GM19324 (cell line): ENCODE measurements around the gene POLR3A.

Experiments
- ATAC-seq: cut with Tn5 transposase; IDR thresholded peaks from one replicate; pipeline ENCODE4 v1.9.1; 2021; ENCODE audit warnings: mild to moderate bottlenecking, moderate library complexity; ENCODE audit not compliant: unreplicated experiment, low FRiP score

POLR3A gene

DNA sequence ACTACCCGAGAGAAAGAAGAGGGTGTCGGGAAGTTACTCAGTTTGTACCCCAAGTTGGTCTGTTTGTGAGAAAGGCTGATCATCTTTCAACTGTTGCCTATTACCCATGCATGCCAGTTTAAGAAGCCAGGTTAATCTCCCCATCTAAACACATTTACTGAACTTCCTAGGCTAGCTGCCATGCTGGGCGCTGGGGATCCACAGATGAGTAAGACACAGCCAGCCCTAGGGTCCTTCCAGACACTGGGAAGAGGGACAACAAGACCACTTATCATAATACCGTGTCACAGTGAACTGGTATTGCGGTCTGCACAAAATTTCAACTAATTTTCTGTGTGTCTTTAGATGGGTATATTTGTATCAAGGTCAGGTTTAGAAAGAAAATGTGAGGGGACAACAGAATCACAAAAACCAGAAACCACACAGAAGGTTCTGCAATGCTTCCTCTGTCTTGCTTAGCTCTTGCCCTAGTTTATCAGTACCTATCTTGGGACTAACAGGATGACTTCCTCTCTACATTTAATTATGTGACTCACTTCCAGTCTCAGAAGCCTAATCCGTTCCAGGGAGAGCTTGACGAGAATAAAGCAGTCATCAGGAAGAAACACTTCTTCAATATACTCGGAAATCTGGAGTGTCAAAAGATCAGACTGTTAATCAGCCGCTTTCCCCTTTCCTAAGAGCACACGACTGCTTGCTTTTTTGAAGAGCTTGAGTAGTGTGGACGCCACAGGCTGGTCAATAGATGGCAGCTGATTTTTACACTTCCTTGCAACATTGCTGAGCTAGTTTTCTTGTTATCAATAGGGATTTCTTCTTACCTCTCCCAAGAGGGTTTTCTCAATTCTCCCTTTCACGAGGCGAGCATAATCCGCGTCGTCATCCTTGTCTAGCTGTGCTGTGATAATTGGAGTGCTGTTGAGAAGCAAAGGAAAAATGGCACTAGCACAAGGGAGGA lies 45.7 kb downstream of the POLR3A start:
- ATAC-seq, result no peak

DNA sequence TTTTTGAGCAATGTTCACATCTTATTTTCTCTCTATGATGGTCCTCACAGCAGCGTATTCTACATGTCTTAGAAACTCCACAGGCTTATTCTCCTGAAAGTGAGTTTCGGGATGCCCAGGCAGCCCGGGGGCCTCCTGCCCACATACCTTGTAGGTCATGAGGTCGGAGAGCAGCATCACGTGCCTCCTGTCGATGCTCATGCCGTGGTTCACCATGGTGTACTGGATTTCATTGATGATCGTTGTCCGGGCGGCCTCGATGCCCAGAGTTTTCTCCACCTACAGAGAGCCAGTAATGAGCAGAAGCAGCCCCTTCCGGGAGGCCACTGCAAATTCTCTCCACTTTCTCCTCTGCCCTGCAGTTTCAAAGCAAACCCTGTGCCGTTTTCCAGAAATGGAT lies 48.0 kb downstream of the POLR3A start:
- no peak for ATAC-seq

DNA sequence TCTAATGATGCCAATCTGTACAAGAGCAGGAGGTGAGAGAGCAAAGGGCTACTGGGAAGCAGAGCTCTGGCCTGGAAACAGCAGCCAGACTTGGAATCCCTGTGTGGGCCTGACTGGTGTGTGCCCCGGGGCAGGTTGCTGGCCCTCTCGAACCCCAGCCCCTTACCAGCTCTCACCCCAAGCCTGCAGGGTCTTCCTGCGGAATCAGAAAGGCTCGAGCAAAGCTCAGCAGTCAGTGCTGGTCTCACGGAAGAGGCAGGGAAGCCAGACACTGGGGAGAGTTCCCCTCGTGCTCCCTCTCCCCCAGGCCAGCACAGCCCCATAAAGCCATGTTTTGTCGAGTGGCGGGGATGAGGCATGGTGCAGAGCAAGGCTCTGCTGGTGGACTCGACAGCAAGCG lies 50.1 kb downstream of the POLR3A start:
- ATAC-seq, result no peak

DNA sequence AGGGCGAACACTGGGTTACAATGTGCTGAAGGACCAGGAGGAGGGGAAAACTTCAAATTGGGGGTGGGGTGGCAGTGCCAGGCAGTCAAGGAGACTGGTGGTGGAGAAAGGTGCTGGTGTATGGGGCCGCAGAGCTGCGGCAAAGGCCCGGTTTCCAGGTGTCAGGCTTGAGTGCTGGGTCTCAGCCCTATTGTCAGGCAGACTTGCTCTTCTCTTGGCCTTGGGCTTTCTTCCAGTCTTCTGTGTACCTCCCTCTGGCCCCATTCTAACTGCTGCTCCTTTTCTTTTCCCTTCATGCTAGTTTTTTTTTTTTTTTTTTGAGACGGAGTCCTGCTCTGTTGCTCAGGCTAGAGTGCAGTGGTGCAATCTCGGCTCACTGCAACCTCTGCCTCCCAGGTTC lies 51.0 kb downstream of the POLR3A start:
- ATAC-seq, result no peak

DNA sequence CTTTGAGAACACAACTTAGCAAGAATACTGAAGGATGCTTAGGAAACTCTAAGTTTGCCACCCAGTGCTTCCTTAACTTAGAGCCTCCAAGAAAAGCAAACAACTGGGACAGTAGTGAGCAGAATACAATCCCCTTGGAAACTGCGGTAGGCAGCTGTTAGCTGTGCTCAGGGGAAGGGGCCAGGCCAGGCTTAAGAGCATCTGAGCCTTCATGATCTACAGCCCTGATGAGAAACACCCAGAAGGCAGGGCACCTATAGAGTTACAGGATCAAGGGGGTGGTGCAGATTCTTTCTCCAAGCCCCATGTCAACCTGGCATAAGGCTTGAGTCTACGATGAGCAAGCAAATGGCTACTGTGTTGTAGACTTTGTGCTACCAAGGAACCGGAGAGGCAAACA lies 51.4 kb downstream of the POLR3A start:
- ATAC-seq, result no peak

DNA sequence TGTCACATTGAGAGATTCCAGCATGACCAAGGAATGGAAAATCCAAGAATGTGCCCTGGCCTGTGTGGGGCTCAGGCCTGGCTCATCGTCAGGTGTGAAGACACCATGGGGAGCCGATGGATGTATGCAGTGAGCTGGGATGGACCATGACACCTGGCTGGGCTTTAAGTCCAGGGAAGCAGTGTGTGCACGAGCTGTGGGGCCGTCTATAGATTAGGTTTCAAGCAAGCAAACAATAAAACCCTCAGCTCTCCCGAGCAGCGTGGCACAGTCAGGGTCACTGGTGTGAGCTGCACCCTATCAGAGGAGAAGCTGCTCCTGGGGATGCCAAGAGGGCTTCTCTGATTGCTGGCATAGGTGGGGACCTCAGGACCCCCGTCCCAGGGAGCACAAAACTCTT lies 52.3 kb downstream of the POLR3A start:
- ATAC-seq, result no peak

DNA sequence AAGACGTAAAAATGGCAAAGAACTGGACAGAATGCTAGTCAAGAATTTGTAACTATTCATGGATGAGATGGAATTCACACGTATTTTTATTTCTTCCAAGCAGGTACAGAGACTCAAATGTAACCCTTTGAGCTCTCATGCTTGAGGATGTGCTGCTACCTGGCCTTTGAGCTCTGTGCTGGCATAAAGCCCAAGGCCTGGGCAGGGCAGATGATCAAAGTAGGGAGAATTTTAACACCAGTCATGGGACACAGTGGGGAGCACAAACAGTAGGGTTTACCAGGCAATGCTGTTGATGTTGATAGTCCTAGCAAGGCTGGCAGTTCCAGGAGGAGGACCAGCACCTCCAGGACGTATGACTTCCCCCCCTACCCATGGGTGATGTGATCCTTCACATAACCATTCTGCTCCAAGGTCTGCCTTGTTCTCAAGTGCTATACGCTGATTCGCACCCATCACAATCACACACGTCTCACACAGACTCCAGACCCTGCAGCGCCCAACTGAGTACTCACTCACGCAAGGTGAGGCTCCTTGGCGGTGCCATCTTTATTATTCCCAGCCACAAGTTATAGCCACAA lies 54.1 kb downstream of the POLR3A start:
- no peak for ATAC-seq

DNA sequence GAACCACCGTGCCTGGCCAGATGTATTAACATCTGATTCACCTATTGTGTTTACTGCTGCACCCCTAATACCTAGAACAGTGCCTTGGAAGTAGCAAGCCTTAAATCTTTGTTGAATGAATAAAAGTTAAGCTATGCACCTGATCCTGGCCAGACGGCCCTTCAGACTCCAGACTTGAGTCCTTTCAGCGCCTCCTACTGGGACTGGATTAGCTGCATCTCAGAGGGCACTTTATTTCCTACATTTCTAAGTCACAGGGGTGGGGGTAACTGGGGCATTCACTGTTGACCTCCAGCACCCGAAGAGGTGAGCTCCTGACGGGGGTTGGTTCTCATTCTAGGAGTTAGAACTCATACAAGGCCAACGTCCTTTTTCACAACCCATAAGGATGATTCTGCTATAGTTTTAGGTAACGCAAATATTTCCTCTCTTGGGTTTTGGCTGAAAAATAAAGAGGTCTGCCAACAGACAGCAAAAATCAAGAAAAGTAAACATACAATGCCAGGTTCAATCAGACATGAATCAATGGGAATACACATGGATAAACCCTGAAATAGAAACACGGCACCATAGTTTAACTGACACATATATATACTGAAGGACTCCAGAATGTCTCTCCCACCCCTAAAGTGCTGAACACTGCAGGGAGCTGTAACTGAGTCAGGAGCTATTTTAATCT lies 54.8 kb downstream of the POLR3A start:
- no peak for ATAC-seq

DNA sequence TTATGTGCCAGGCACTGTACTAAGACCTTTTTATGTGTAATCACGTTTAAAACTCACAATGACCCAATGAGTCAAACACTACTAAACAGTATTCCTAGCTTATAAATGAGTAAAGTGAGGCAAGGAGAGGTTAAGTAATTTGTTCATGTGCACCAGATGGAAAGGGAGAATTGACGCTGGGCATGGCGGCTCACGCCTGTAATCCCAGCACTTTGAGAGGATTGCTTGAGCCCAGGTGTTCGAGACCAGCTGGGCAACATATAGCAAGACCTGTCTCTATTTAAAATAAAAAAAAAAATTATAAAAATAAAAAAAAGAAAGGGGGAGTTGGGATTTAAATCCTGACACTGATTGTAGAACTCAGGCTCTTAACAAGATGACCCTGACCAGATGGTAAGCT lies 56.0 kb downstream of the POLR3A start:
- no peak for ATAC-seq

DNA sequence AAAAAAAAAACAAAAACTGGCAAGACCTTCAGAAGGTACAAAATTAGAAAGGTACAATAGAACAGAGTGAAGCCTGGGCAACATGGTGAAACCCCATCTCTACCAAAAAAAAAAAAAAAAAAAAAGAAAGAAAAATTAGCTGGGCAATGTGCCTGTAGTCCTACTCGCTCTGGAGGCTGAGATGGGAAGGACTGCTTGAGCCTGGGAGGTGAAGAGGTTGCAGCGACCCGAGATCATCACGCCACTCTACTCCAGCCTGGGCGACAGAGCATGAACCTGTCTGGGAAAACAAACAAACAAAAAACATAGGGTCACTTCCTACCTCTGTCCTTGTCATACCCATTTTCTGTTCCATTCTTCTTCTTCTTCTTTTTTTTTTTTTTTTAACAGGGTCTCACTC lies 57.2 kb downstream of the POLR3A start:
- no peak for ATAC-seq

DNA sequence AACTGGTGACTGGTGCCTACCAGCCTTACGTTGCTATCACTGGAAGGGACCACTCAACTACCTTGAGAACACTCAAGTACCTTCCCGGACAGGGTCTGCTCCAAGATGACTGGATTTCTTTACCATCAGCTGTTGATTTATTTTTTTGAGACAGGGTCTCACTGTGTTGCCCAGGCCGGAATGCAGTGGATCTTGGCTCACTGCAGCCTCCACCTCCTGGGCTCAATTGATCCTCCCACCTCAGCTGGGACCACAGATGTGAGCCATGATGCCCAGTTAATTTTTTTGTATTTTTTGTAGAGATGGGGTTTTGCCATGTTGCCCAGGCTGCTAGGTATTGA lies 57.5 kb downstream of the POLR3A start:
- ATAC-seq, result no peak

DNA sequence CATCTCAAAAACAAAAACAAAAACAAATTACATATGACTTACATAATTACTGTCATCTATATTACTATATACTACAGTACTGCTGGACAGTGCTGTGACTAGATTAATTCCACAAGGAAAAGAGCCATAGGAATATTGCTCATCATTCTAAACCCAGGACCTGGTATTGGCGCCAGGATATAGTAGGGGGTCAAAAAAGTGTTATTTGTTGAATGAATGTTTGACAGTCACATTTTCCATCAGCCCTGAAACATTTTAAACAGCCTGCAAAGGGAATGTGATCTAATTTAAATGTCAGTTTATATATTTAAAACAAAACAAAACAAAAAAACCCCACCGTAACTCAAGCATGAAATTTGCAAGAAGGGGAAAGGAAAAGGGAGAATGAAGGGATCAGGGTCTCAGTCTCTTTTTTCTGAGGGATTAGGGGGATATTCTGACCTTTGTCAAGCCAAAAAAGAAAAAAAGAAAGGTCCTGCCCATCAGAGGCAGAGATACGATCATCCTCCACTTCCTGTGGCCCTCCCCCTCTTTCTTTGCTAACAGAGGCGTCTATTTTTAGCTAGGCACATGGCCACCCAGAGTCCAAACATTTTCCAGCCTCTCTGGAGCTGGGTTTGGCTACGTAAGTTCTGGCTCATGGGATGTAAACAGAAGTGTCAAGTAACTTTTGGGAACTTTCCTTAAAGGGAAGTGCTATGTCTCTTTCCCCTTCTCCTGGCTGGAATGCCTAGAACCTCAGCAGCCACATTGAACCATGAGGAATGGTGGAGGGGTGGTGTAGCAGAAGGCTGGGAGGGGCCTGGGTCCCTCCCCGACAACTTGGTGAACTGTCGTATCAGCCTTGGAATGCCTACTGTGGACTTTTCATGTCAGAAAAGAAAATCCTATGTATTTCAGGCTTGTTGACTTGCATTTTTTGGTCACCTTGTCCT lies 58.2 kb downstream of the POLR3A start:
- no peak for ATAC-seq

DNA sequence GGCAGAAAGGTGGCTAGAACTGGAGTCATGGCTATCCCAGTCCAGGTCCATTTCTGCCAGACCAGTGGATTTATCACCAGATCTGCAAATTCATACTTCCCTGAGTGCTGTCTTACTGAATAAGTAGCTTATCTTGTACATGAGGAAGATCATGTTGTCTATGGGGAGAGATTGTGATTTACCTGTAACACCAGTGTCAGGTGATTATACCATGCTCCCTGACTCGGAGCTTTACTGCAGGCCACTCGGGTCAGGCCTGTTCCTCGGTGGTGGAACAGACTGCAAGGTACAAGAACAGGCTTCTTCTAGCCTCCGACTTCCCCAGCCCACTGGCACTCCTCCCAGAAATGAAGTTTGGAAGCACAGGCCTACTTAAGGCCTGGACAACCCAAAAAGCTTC lies 60.2 kb downstream of the POLR3A start:
- no peak for ATAC-seq

DNA sequence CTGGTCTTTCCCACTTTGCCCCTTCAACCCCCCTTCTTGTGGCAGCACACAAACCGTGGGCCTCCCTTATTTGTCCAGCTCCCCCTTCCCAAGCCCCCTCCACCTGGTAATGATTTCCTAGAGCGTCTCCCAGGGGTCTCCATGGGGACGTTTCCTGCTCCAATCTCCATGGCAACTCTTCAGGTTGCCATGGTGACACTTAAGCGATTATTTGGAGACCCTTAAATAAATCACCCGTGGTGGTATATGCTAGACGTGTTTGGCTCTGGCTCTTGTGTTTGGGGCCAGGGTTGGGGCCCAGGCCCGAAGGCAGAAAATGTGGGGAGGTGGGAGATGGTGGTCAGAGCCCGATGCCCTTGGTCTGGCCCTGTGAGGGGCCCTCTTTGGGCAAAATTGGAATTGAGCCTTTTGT lies 61.7 kb downstream of the POLR3A start:
- ATAC-seq, result no peak

DNA sequence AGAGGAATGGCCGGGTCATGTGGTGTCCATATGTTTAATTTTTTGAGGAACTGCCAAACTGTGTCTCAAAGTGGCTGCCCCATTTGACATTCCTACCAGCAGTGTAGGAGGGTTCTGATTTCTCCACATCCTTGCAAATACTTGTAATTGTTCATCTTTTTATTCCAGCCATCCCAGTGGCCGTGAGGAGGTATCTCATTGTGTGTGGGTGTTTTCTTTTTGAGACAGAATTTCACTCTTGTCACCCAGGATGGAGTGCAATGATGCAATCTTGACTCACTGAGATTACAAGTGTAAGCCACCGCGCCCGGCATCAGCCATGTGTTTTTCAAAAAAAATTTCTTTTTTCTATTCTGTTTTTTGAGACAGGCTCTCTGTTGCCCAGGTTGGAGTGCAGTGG lies 64.0 kb downstream of the POLR3A start:
- ATAC-seq, result no peak

DNA sequence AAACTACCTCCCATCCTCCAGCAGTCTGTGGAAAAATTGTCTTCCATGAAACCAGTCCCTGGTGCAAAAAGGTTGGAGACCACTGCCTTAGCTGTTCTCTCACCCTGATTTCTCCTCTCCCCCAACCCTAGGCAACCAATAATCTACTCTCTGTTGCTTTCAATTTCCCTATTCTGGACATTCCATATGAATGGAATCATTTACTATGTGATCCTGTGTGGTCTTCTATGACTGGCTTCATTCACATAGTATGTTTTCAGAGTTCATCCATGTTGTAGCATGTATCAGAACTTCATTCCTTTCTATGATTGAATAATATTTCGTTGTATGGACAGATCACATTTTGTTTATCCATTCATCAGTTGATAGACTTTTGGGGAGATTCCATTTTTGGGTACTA lies 64.5 kb downstream of the POLR3A start:
- no peak for ATAC-seq

DNA sequence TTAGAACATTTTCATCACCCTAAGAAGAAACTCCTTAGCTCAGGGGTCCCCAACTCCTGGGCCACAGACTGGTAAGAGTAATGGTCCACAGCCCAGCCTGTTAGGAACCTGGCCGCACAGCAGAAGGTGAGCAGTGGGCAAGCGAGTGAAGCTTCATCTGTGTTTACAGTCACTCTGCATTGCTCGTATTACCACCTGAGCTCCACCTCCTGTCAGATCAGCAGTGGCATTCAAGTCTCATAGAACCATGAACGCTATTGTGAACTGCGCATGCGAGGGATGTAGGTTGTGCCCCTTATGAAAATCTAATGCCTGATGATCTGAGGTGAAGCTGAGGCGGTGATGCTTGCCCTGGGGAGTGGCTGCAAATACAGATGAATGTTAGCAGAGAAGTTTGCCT lies 65.4 kb downstream of the POLR3A start:
- no peak for ATAC-seq

DNA sequence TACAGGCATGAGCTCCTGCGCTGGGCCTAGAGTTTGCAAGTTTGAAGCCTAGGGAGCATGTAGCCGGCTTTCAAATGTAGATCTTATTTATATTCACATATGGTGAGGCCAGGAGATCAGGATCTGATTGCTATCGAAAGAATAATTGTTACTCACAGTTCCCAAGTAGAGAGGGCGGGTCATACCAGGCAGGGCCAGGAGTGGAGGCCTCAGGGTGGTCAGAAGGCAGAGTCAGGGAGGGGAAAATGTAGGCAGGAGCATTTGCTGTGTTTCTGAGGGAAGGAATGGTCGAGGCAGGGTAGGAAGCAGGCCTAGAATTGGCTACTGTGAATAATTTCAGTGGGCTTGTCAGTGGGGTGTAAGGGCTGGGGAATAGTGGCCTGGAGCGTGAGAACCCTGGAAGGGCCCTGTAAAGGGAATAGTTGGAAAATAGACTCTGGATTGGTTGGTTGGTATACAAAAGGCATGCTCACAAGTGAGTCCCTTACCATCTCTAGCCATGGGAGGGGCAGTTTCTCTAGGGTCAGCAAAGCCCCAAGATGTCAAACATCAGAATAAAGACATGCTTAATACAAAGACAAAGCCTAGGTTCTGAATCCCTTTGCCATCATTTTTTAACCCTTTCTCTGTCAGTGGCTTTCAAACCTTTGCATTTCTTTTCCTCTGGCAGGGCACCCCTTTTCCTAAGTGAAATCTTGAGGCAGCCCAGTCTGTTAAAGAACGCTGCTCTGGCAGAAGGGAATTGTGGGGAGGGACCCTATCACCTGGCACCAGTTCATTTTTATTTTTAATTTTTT lies 66.8 kb downstream of the POLR3A start:
- no peak for ATAC-seq

DNA sequence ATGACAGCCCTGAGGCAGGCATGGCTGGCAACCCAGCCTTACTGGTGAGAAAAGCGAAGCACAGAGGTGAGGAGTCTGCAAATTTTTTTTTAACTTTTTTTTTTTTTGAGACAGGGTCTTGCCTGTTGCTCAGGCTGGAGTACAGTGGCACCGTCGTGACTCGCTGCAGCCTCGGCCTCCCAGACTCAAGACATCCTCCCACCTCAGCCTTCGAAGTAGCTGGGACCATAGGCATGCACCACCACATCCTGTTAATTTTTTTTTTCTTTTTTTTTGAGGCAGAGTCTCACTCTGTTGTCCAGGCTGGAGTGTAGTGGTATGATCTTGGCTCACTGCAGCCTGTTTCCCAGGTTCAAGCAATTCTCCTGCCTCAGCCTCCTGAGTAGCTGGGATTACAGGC lies 67.6 kb downstream of the POLR3A start:
- no peak for ATAC-seq

DNA sequence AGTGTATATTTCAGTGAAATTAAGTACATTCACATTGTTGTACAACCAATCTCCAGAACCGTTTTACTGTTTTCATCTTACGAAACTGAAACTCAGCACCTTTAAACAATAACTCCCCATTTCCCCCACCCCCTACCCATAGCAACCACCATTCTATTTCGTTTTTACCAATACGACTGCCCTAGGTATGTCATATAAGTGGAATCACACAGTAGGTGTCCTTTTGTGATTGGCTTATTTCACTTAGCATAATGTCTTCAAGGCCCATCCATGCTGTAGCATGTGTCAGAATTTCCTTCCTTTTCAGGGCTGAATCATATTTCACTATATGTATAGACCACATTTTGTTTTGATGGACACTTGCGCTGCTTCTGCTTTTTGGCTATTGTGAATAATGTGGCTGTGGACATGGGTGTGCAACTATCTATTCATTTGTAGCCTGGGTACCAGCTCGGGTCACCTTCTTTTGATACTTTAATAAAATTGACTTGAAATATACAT lies 68.4 kb downstream of the POLR3A start:
- no peak for ATAC-seq
